Measurements from ENCODE around the gene ZSCAN31.
"Not testable (repeated sequence)": the region's sequence is repeated elsewhere in the genome, so short reads cannot be mapped to it uniquely, and the experiment has no call there.

Gene ZSCAN31

DNA sequence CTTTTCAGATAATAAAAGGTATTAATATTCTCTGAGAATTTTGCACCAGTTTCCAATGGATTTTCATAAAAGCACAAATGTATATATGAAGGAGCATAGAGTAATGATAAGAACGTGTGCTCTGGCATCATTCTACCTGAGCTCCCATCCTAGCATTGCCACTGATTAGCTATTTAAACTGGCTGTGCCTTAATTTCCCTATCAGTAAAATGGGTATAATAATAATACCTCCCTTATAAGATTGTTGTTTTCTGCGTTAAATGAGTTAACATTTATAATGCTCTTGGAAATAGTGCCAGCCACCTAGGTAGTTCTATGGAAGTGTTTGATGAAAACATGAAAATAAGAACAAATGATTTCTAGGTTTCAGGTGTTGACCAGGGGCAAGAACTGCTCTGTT is 25.0 kb upstream of the ZSCAN31 start:
- DNase-seq (ENCODE audit: low read depth in 1 of 2, low spot score in 1 of 2), result no peak
- TF ChIP-seq JUND (IDR thresholded peaks at IDR 0.05; ENCODE audit: low read depth), result no peak
- in situ Hi-C loops (cut with HindIII; ENCODE audit: low pct_unique_long_range_greater_than_20kb, low sequenced_read_pairs), result no loop called here

DNA sequence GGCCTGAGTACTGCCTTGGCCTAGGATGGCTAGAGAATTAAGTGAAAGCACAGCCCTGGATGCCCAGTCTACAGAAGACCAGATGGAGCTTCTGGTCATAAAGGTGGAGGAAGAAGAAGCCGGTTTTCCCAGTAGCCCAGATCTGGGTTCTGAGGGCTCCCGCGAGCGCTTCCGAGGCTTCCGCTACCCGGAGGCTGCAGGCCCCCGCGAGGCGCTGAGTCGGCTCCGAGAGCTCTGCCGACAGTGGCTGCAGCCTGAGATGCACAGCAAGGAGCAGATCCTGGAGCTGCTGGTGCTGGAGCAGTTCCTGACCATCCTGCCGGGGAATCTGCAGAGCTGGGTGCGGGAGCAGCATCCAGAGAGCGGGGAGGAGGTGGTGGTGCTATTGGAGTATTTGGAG is 23.6 kb upstream of the ZSCAN31 start:
- DNase-seq (ENCODE audit: low read depth in 1 of 2, low spot score in 1 of 2); in situ Hi-C loops (cut with HindIII; ENCODE audit: low pct_unique_long_range_greater_than_20kb, low sequenced_read_pairs): not testable (repeated sequence)

DNA sequence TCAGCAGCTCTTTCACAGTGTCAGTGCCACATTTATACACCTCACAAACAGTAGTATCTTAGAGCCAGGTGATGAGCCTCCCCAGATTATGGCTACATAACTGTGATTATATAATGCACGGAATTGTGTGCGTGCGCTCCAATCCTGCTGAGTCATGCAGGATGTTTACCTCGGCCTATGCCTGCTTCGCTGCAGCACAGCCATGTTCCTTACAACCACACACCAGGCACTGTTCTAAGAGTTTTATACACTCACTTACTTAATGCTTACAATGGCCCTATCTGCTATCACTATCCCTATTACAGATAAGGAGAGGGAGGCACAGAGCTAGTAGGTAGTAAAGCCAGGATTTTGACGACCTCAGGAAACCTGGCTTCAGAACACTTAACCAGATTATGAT is 21.1 kb upstream of the ZSCAN31 start:
- in situ Hi-C loops (cut with HindIII; ENCODE audit: low pct_unique_long_range_greater_than_20kb, low sequenced_read_pairs), result no loop called here
- no peak for TF ChIP-seq JUND (IDR thresholded peaks at IDR 0.05; ENCODE audit: low read depth)
- DNase-seq (ENCODE audit: low read depth in 1 of 2, low spot score in 1 of 2), result no peak

DNA sequence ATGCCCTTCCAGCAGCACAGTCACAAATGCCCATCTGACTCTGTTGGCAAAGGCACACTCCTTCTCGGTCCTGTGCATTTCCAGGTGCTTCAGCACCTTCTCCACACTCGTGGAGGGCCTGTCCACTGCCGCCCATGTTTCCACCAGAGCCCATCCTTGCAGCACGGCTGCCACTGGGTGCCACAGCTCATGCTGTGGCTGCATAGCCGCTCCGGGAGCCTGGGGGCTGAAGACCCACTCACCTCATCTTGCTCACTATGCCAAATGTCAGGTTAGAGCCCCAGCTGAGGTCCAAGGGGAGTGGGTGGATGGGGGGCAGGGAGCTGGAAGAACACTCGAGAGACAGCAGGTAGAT is 20.7 kb upstream of the ZSCAN31 start:
- in situ Hi-C loops (cut with HindIII; ENCODE audit: low pct_unique_long_range_greater_than_20kb, low sequenced_read_pairs), result no loop called here
- no peak for DNase-seq (ENCODE audit: low read depth in 1 of 2, low spot score in 1 of 2)
- no peak for TF ChIP-seq JUND (IDR thresholded peaks at IDR 0.05; ENCODE audit: low read depth)

DNA sequence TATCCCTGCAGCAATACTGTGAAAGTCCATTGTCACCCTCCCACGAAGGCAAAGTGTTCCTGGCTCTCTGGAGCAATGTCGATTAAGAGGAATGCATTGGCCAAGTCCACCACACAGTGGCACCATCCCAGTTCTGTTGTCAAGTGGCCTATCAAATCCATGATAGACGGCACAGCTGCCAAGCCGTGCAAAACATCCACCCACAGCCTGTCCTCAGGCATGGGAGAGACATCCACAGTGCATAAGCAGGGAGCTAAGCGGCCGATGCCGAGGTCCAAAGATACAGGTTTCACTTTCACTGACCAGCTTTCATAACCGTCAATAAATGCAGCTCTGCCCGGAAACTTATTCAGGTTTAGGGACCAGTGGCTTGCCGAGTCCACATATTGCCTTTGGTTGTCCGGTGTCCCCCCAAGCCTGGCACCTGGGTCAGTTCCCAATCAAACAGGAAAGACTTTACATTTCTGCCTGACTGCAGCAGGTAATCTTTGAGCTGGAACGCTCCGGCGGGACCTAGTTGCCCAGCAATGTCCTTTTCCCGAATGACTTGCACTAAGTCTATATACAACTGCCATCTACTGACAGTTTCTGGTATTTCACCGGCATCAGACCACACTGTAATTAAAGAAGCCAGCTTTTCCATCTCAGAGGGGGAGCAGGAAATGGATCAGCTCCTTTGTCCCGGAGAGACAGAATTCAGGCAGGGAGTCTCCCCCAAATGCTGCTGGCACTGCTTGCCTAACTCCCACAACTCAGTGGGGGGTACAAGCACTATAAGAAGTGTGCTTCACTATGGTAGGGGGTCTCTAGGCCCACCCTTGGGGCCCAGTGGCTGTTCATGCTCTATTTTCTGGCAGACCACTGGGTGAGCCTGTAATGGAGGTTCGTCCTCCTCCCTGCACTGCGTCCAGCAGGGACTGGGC is 20.1 kb upstream of the ZSCAN31 start:
- no peak for TF ChIP-seq JUND (IDR thresholded peaks at IDR 0.05; ENCODE audit: low read depth)
- in situ Hi-C loops (cut with HindIII; ENCODE audit: low pct_unique_long_range_greater_than_20kb, low sequenced_read_pairs), result no loop called here
- peak; percentile 51 to 92 for DNase-seq (ENCODE audit: low read depth in 1 of 2, low spot score in 1 of 2)

DNA sequence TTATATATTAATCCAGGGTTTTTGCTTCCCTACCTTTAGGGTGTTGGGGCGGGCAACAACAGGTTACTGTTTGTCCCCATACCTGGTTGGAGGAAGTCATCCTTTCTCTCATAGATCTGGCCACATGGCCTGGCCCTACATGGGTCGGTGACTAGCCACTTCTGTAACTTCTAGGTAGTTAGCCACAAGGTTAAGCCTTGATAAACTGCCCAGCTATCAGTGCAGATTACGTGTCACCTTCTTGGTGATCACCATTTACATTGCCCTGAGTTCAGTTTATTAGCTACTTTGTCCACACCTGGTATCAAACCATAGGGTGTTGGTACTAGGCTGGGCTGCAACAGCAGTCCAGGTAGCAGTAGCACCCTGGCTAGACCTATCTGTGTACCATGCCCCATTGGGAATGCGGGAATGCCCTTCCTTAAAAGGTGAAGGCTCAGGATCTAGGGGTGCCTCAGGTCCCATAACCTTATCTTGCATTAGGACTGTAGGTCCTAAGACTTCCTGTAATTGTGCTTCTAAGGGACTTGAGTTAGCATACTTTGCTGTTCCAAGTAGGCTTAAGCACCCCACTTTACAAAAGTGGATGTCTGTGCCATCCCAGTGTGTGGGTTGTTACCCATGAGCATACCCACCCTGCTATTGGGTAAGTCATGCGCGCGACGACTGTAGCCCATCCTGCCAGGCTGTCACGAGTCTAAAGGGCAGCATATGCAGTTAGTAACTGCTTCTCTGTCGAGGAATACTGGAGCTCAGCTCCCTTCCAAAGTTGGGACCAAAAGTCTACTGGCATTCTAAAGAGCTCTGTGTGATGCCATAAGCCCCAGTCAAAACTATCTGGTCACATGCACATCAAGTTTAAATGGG is 19.0 kb upstream of the ZSCAN31 start:
- TF ChIP-seq JUND (IDR thresholded peaks at IDR 0.05; ENCODE audit: low read depth), result no peak
- DNase-seq (ENCODE audit: low read depth in 1 of 2, low spot score in 1 of 2), result no peak
- in situ Hi-C loops (cut with HindIII; ENCODE audit: low pct_unique_long_range_greater_than_20kb, low sequenced_read_pairs), result no loop called here

DNA sequence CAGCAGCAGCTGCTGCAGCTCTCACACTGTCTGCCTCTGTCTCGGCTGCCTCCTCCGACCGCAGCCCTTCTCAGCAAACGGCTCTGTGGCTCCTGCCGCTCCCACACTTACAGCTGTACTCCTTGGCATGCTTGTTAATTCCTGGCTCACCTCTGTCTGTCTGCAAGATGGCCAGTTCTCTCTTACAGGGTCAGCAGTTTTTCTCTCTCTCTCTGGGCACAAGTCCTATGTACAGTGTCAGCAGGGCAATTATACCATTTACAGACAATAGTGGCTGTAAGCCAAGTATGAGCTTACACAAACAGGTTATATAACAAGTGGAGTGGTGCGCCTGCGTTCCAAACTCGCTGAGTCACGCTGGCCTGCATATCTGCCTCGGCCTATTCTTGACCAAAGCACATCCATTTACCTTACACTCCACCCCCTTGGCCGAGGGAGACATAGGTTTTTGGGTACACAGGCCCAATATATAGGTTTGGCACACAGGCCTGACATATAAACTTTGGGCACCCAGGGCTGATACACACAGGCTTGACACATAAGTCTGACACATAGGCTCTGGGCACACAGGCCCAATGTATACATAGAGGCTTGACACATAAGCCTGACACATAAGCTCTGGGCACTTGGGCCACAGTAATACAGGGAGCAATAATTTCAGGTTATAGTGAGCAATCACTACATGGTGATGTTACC is 18.2 kb upstream of the ZSCAN31 start:
- DNase-seq (ENCODE audit: low read depth in 1 of 2, low spot score in 1 of 2), result peak in 1 of 2 experiments; percentile 82
- in situ Hi-C loops (cut with HindIII; ENCODE audit: low pct_unique_long_range_greater_than_20kb, low sequenced_read_pairs), result no loop called here
- TF ChIP-seq JUND (IDR thresholded peaks at IDR 0.05; ENCODE audit: low read depth), result no peak

DNA sequence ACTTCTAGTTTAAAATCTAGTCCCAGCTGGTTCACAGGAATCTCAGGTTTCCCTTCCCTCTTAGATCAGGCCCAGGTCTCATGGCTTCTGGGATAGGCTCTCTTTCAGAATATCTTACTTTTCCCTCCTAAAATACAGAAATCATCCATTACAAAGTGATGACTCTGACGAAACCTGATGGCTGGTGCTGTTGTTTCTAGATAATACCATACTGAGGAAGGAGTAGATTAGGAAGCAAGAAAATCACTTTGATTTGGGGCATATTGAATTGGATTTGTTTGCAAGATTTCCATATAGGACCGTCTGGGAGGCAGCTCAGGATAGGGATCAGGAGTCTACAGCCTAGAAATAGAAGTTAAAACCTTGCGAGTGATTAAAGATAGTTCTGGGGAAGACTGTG is 17.4 kb upstream of the ZSCAN31 start:
- no peak for DNase-seq (ENCODE audit: low read depth in 1 of 2, low spot score in 1 of 2)
- in situ Hi-C loops (cut with HindIII; ENCODE audit: low pct_unique_long_range_greater_than_20kb, low sequenced_read_pairs), result no loop called here
- no peak for TF ChIP-seq JUND (IDR thresholded peaks at IDR 0.05; ENCODE audit: low read depth)

DNA sequence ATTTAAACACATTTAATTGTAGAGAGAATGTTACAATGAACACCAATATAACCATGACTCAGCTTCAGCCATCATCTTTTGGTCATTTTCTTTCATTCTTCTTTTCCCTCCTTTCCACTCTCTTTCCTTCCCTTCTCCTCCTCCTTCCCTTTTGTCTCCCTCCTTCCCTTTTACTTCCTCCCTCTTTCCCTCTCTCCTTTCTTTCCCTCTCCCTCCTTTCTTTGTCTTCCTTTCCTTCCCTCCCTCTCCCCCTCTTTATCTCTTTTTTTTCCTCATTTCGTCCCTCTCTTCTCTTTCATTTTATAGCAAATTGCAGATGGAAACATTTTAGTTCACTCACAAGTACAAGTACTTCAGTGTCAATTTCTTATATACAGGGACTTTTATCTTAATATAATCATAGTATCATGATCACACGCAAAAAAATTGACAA is 15.6 kb upstream of the ZSCAN31 start:
- in situ Hi-C loops (cut with HindIII; ENCODE audit: low pct_unique_long_range_greater_than_20kb, low sequenced_read_pairs), result no loop called here
- no peak for DNase-seq (ENCODE audit: low read depth in 1 of 2, low spot score in 1 of 2)
- no peak for TF ChIP-seq JUND (IDR thresholded peaks at IDR 0.05; ENCODE audit: low read depth)

DNA sequence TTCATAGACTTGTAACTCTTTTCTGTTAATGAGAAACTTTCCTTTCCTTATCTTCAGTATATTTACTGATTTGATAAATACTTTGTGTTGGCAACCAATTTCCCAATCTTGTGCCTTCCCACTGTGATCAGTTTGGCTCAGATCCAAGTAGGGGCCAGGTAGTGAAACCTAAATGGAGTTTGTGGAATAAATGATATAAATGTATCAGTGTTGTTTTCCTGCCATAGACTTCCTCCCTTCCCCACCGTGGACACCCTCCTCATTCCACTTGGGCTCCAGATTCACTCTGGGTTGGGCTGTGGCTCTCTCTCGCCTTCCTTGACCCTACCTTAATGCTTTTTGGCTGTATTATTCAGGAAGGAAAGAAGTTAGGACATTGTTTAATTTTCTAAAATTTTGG is 15.1 kb upstream of the ZSCAN31 start:
- no peak for TF ChIP-seq JUND (IDR thresholded peaks at IDR 0.05; ENCODE audit: low read depth)
- in situ Hi-C loops (cut with HindIII; ENCODE audit: low pct_unique_long_range_greater_than_20kb, low sequenced_read_pairs), result no loop called here
- DNase-seq (ENCODE audit: low read depth in 1 of 2, low spot score in 1 of 2), result no peak

DNA sequence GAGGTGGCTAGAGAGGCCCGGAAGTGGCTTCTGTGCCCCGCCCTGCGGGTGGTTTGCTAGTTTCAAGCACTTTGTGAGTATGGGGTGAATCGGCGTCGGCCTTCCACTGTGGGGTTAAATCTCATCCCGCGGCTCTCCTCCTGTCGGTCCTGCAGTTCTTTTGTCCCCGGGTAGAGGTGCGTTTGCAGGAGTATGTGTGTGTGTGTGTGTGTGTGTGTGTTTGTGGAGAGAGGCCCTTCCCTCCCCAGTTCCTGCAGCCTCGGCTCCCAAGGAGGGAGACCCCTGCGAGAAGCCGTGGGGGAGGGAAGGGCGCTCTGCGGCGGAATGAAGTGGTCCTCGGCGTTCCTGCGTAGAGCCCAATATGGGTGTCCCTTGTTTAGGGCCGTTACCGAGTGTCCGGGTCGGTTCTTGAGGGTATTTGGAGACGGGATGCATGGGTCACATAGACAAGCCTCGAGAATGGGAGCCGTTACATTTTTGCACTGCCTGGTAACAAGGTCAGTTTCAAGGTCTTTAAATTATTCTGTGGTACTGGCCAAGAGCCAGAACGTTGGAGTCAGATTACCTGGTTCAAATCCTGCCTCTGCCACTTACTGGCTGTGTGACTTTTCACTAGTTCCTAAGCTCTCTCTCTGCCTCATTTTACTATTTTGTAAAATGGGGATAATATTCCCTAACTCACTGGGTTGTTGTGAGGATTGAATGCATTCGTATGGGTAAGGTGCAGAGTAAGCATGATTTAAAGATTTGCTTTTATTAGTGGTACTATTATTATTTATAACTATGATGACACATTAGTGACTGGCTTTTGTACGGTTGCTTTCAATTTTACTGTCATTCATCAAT is 14.2 kb upstream of the ZSCAN31 start, which contains the start of gene ZKSCAN3:
Gene ZKSCAN3, plus strand, starts transcription at position 56 of the 846 bp plus-strand sequence. CDS start 9,640 bp downstream, outside the sequence.
- TF ChIP-seq JUND (IDR thresholded peaks at IDR 0.05; ENCODE audit: low read depth), result no peak
- in situ Hi-C loops (cut with HindIII; ENCODE audit: low pct_unique_long_range_greater_than_20kb, low sequenced_read_pairs), result no loop called here
- DNase-seq (ENCODE audit: low read depth in 1 of 2, low spot score in 1 of 2), result peak; percentile 61 to 85

All from T47D (cell line).